ENCODE results near the gene FBF1. TPM values are rescaled to one million over a fixed set of nuclear protein-coding genes. Genes with fewer than 3 reads are reported as not detected.

FBF1 gene
- total and polyA plus RNA-seq, 9 of the 15 experiments (the other 6 are each of a cell fraction or from before 2014, with no cell fraction given) = 0.46 to 14.9 (median 7.5) TPM

GRCh38 chr17:75983501-75984181 lies 42.8 kb upstream of the FBF1 start (continued):
- TF ChIP-seq NCOA1 (IDR thresholded peaks at IDR 0.05; ENCODE audit: low read depth) = no peak
- no peak for TF ChIP-seq CEBPG (CRISPR knock-in tag; IDR thresholded peaks at IDR 0.05)
- peak in 1 of 2 experiments; percentile 41; a peak in 2 of 4 replicates for TF ChIP-seq CEBPG (tag; conservative IDR thresholded peaks at IDR 0.05 in 1 of 2, IDR thresholded peaks at IDR 0.05 in 1 of 2)
- TF ChIP-seq GTF3C2 (IDR thresholded peaks at IDR 0.05; ENCODE audit: borderline replicate concordance, extremely low read depth, insufficient read length) = no peak
- peak; percentile 68; the same call in 1 of the 2 replicates for TF ChIP-seq DPF2 (IDR thresholded peaks at IDR 0.05)
- TF ChIP-seq SP2 (IDR thresholded peaks at IDR 0.05; ENCODE audit: extremely low read depth, low read depth, low read length, poor library complexity, severe bottlenecking) = no peak
- peak; percentile 18; the same call in 1 of the 2 replicates for TF ChIP-seq MAX (CRISPR knock-in tag; IDR thresholded peaks at IDR 0.05)
- TF ChIP-seq FOS (IDR thresholded peaks at IDR 0.05; ENCODE audit: extremely low read depth, insufficient read length) = peak; percentile 8
- no peak for TF ChIP-seq NR2C2 (CRISPR knock-in tag; IDR thresholded peaks at IDR 0.05)
- peak; percentile 55; the same call in 1 of the 2 replicates for TF ChIP-seq NR2C2 (tag; IDR thresholded peaks at IDR 0.05)
- no peak for TF ChIP-seq TGIF2 (CRISPR knock-in tag; IDR thresholded peaks at IDR 0.05)
- peak; percentile 49; the same call in 1 of the 2 replicates for TF ChIP-seq MYC (IDR thresholded peaks at IDR 0.05; ENCODE audit: low read depth, low read length)
- no peak for TF ChIP-seq MYC (CRISPR knock-in tag; IDR thresholded peaks at IDR 0.05; ENCODE audit: borderline replicate concordance, low read depth)
- TF ChIP-seq POLR3G (IDR thresholded peaks at IDR 0.05; ENCODE audit: extremely low read depth, insufficient read length, insufficient replicate concordance) = no peak
- TF ChIP-seq MTA3 (IDR thresholded peaks at IDR 0.05; ENCODE audit: borderline replicate concordance) = 0 out of 2 replicates have a peak, but pooled peaks have one; percentile 66
- no peak for TF ChIP-seq ZNF3 (CRISPR knock-in tag; IDR thresholded peaks at IDR 0.05)
- peak; percentile 72 to 81 for TF ChIP-seq MNT (conservative IDR thresholded peaks at IDR 0.05)
- peak; percentile 36; the same call in 1 of the 2 replicates for TF ChIP-seq ZNF592 (IDR thresholded peaks at IDR 0.05)
